ENCODE results near the gene PHETA2. TPM values are rescaled to one million over a fixed set of nuclear protein-coding genes. Genes with fewer than 3 reads are reported as not detected.
"Not testable (repeated sequence)": the region's sequence is repeated elsewhere in the genome, so short reads cannot be mapped to it uniquely, and the experiment has no call there.

PHETA2 gene
- total and polyA plus RNA-seq, 2 of the 4 experiments (the other 2 are of a cell fraction): 6.5 to 10.0 TPM

DNA sequence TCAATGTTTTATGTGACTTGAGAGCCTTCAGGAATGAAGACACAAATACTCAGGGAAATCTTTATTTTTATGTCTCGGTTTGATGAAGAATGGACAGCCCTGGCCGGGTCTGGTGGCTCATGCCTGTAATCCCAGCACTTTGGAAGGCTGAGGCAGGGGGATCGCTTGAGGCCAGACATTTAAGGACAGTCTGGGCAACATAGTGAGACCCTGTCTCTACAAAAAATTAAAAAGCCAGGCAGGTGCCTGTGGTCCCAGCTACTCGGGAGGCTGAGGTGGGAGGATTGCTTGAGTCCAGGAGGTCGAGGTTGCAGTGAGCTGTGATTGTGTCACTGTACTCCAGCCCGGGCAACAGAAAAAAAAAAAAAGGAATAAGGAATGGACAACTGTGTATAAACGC lies 2.5 kb upstream of the PHETA2 start:
- Histone ChIP-seq H3K36me3 (ENCODE audit: control insufficient read depth, insufficient read depth, low read length) (peaks cover 13% of the 10 kb centered on the region), H3K4me2 (ENCODE audit: low read depth, low read length) (peak overlapping the region; percentile 67; the same call in 1 of the 2 replicates), H3K79me1 (ENCODE audit: low read depth in 1 of 2, low read length in 2 of 2) (peaks cover 15 to 57% of the 10 kb centered on the region in 2 experiments; a peak in 3 of 4 replicates), H2BK5ac (ENCODE audit: low read depth, low read length, poor library complexity, severe bottlenecking) (peak overlapping the region; percentile 77), H3K23ac (ENCODE audit: low read depth, low read length) (peak overlapping the region; percentile 53; the same call in 1 of the 2 replicates), H3K9me1 (ENCODE audit: insufficient read depth, low read length) (peaks cover 20% of the 10 kb centered on the region; the same call in 1 of the 2 replicates), H4K8ac (ENCODE audit: low read depth in 2 of 2, low read length in 2 of 2) (peak overlapping the region in 1 of 2 experiments; percentile 97; a peak in 2 of 4 replicates), H2AK9ac (replicated peaks; ENCODE audit: low read depth, low read length, poor library complexity) (peak overlapping the region; percentile 26), H3K4me1 (ENCODE audit: control insufficient read depth, insufficient read depth, low read length) (peaks cover 12% of the 10 kb centered on the region), H3K4ac (ENCODE audit: low read depth, low read length) (peak overlapping the region; percentile 92; the same call in 1 of the 2 replicates)
- H4K20me1 ChIP-seq (ENCODE audit: insufficient read depth, low read length); H4K91ac ChIP-seq (ENCODE audit: insufficient read depth, low read depth, low read length); POLR2A ChIA-PET (ENCODE audit: unreplicated experiment); H2AFZ ChIP-seq (replicated peaks; ENCODE audit: low read length, poor library complexity); H3K56ac ChIP-seq (ENCODE audit: extremely low read depth, insufficient read depth, low read length); H3K9ac ChIP-seq (ENCODE audit: low read depth, low read length); H2AK5ac ChIP-seq (ENCODE audit: low read depth, low read length); dilution Hi-C loops (cut with HindIII; ENCODE audit: low sequenced_read_pairs, unreplicated experiment); H4K5ac ChIP-seq (ENCODE audit: low read depth, low read length); CTCF ChIA-PET; H3K14ac ChIP-seq (replicated peaks; ENCODE audit: low read depth, low read length); H3K27me3 ChIP-seq (ENCODE audit: control insufficient read depth, insufficient read depth, low read length); ATAC-seq (ENCODE audit: low read depth); H2BK20ac ChIP-seq (ENCODE audit: low read depth, low read length); in situ Hi-C loops (cut with MboI; ENCODE audit: low sequenced_read_pairs); H3K9me3 ChIP-seq (ENCODE audit: control insufficient read depth, insufficient read depth, low read length); H2BK15ac ChIP-seq (ENCODE audit: low read depth, low read length); intact Hi-C loops (cut with micrococcal nuclease); H3K18ac ChIP-seq (ENCODE audit: low read depth, low read length); BruUV-seq (replicated peaks); H3K4me3 ChIP-seq (ENCODE audit: insufficient read depth, low read depth, low read length); H3K27ac ChIP-seq (ENCODE audit: insufficient read depth, low read length); H2BK120ac ChIP-seq (ENCODE audit: low read depth, low read length); DNase-seq: not testable (repeated sequence)
- WGBS, 2 experiments (ENCODE audit: extremely low coverage in 2 of 2, insufficient read length in 1 of 2): 58% methylated on average over 2 of the region's 7 CpGs; no CpG with 5 or more reads in 1 of the 2 experiments

All from IMR-90 (cell line).